HCT116 (cell line): Measurements from ENCODE around the gene CYP4F2. TPM values are rescaled to one million over a fixed set of nuclear protein-coding genes. Genes with fewer than 3 reads are reported as not detected.
"Not testable (repeated sequence)": the region's sequence is repeated elsewhere in the genome, so short reads cannot be mapped to it uniquely, and the experiment has no call there.

Source experiments
- ATAC-seq: fragments of 200-7000 bp; cut with Tn5 transposase; 2 replicates; pipeline ENCODE4 v1.9.1; 2020; ENCODE audit warnings: mild to moderate bottlenecking, moderate library complexity
- BruUV-seq: library from RNA; stranded (reverse); fragments of 400-500 nt; replicated peaks from 2 replicates; lab custom pipeline; 2021; lab: Mats Ljungman, UMichigan
- CTCF ChIA-PET: fragments of 300-600 bp; sonication (Branson Sonifier 250); formaldehyde crosslinking; loops from one replicate; lab custom pipeline; 2021; ENCODE audit warnings: antibody characterized with exemption; lab: Charles Lee
- POLR2A ChIA-PET: fragments of 300-600, 350-600 bp; sonication (Branson Sonifier 250); formaldehyde crosslinking; loops from one replicate; lab custom pipeline; 2021; ENCODE audit warnings: antibody characterized with exemption; lab: Charles Lee
- RAD21 ChIA-PET, 2 experiments: fragments of 300-600 bp; sonication (Branson Sonifier 250); formaldehyde crosslinking; loops; one replicate each; lab custom pipeline; 2023; ENCODE audit warnings: low total read pairs in 2 of 2; ENCODE audit not compliant: uncharacterized antibody in 2 of 2, unreplicated experiment in 2 of 2, low non-redundant PET in 1 of 2; lab: Charles Lee
- DNase-seq: peaks from one replicate; pipeline ENCODE4 v3.0.0-alpha.2; 2010; ENCODE audit warnings: low read depth, low spot score
- H2AFZ ChIP-seq: fragments of 200-600 bp; shearing (Covaris generic), sonication (generic); 2 replicates; pipeline ENCODE4 v1.6.1; 2017; ENCODE audit warnings: low read depth, mixed run types, mixed read lengths, antibody characterized with exemption, low read length; ENCODE audit not compliant: poor library complexity, severe bottlenecking
- H3K27ac ChIP-seq: 2 replicates; pipeline ENCODE4 v1.5.1; 2012; ENCODE audit warnings: low read depth, low read length
- H3K27me3 ChIP-seq: fragments of 200-600 bp; sonication (generic); 2 replicates; pipeline ENCODE4 v1.6.1; 2016; ENCODE audit warnings: mixed run types, low read length, mixed read lengths; ENCODE audit not compliant: insufficient read depth
- H3K36me3 ChIP-seq, 2 experiments: fragments of 200-500 bp in 1 of 2; fragments of 200-600 bp in 1 of 2; sonication (Bioruptor generic) in 1 of 2; sonication (generic) in 1 of 2; 2 replicates each; pipeline versions ENCODE4 v1.5.1 to v1.6.1; 2014 to 2016; ENCODE audit warnings: low read length in 2 of 2, inconsistent platforms in 1 of 2, mixed read lengths in 1 of 2, mixed run types in 1 of 2; ENCODE audit not compliant: insufficient read depth in 2 of 2, control insufficient read depth in 1 of 2
- H3K4me1 ChIP-seq, 2 experiments: fragments of 200-600 bp in 1 of 2; sonication (generic) in 1 of 2; 2 replicates each; pipeline versions ENCODE4 v1.5.1 to v1.6.1; 2012 to 2017; ENCODE audit warnings: low read length in 2 of 2, inconsistent platforms in 1 of 2, mild to moderate bottlenecking in 1 of 2, mixed read lengths in 1 of 2, mixed run types in 1 of 2, moderate library complexity in 1 of 2; ENCODE audit not compliant: insufficient read depth in 2 of 2, control insufficient read depth in 1 of 2
- H3K4me2 ChIP-seq: fragments of 200-600 bp; sonication (generic); 2 replicates; pipeline ENCODE4 v1.6.1; 2017; ENCODE audit warnings: mixed run types, low read length, mixed read lengths
- H3K4me3 ChIP-seq, 2 experiments: fragments of 200-600 bp in 1 of 2; sonication (generic) in 1 of 2; replicated peaks in 1 of 2; 2 replicates each; pipeline ENCODE4 v1.5.1; 2011 to 2016; ENCODE audit warnings: low read length in 2 of 2, control low read depth in 1 of 2, low read depth in 1 of 2, mild to moderate bottlenecking in 1 of 2, mixed read lengths in 1 of 2, mixed run types in 1 of 2
- H3K79me2 ChIP-seq: fragments of 200-600 bp; sonication (generic); 2 replicates; pipeline ENCODE4 v1.6.1; 2017; ENCODE audit warnings: mild to moderate bottlenecking, mixed run types, low read length, moderate library complexity, mixed read lengths; ENCODE audit not compliant: insufficient read depth
- H3K9ac ChIP-seq: fragments of 200-600 bp; sonication (generic); 2 replicates; pipeline ENCODE4 v1.6.1; 2016; ENCODE audit warnings: low read length, mixed read lengths
- H3K9me2 ChIP-seq: fragments of 200-600 bp; sonication (generic), shearing (Covaris generic); 2 replicates; pipeline ENCODE4 v1.6.1; 2017; ENCODE audit warnings: mixed run types, mild to moderate bottlenecking, moderate library complexity; ENCODE audit not compliant: insufficient read depth
- H3K9me3 ChIP-seq, 2 experiments: fragments of 200-500 bp in 1 of 2; fragments of 200-600 bp in 1 of 2; sonication (Bioruptor generic) in 1 of 2; sonication (generic) in 1 of 2; 2 replicates each; pipeline ENCODE4 v1.6.1; 2014 to 2017; ENCODE audit warnings: low read length in 2 of 2, mixed read lengths in 2 of 2, inconsistent platforms in 1 of 2, low read depth in 1 of 2, mild to moderate bottlenecking in 1 of 2, mixed run types in 1 of 2, moderate library complexity in 1 of 2; ENCODE audit not compliant: control insufficient read depth in 1 of 2, insufficient read depth in 1 of 2
- H4K20me1 ChIP-seq: fragments of 200-600 bp; sonication (generic), shearing (Covaris generic); 2 replicates; pipeline ENCODE4 v1.6.1; 2017; ENCODE audit warnings: mixed run types, mild to moderate bottlenecking, moderate library complexity; ENCODE audit not compliant: insufficient read depth
- ATF3 ChIP-seq: IDR thresholded peaks from 2 replicates; pipeline ENCODE4 v1.6.1; 2012
- CBX3 ChIP-seq: IDR thresholded peaks from 2 replicates; pipeline ENCODE4 v1.6.1; 2012; ENCODE audit warnings: low read depth
- EGR1 ChIP-seq: IDR thresholded peaks from 2 replicates; pipeline ENCODE4 v1.6.1; 2012; ENCODE audit warnings: low read depth
- ELF1 ChIP-seq: IDR thresholded peaks from 2 replicates; pipeline ENCODE4 v1.6.1; 2012; ENCODE audit warnings: low read depth, borderline replicate concordance
- EZH2phosphoT487 ChIP-seq: fragments of 200-600 bp; IDR thresholded peaks from 2 replicates; pipeline ENCODE4 v1.6.1; 2018; ENCODE audit warnings: antibody characterized with exemption, borderline replicate concordance
- FOSL1 ChIP-seq: IDR thresholded peaks from 2 replicates; pipeline ENCODE4 v1.6.1; 2012; ENCODE audit warnings: low read depth
- JUND ChIP-seq: IDR thresholded peaks from 2 replicates; pipeline ENCODE4 v1.6.1; 2012
- POLR2A ChIP-seq: IDR thresholded peaks from 2 replicates; pipeline ENCODE4 v1.7.0; 2011; ENCODE audit warnings: borderline replicate concordance; ENCODE audit not compliant: insufficient read depth, insufficient read length; ENCODE audit errors: extremely low read depth
- POLR2AphosphoS5 ChIP-seq: IDR thresholded peaks from 2 replicates; pipeline ENCODE4 v1.6.1; 2011; ENCODE audit warnings: mild to moderate bottlenecking, low read depth, low read length, moderate library complexity
- RAD21 ChIP-seq: IDR thresholded peaks from 2 replicates; pipeline ENCODE4 v1.6.1; 2012; ENCODE audit warnings: low read depth, mild to moderate bottlenecking
- SIN3A ChIP-seq: IDR thresholded peaks from 2 replicates; pipeline ENCODE4 v1.6.1; 2012; ENCODE audit warnings: low read depth
- SRF ChIP-seq: IDR thresholded peaks from 2 replicates; pipeline ENCODE4 v1.6.1; 2012; ENCODE audit warnings: low read depth
- TCF7L2 ChIP-seq: IDR thresholded peaks from 2 replicates; pipeline ENCODE4 v1.7.0; 2011; ENCODE audit warnings: borderline replicate concordance, inconsistent platforms; ENCODE audit not compliant: insufficient read depth, insufficient read length; ENCODE audit errors: extremely low read depth
- ZBTB33 ChIP-seq: IDR thresholded peaks from 2 replicates; pipeline ENCODE4 v1.6.1; 2011; ENCODE audit warnings: mild to moderate bottlenecking, low read length, moderate library complexity; ENCODE audit not compliant: insufficient replicate concordance; ENCODE audit errors: extremely low read depth
- ZNF274 ChIP-seq: fragments of 200-500 bp; sonication (Bioruptor generic); IDR thresholded peaks from 2 replicates; pipeline ENCODE4 v1.6.1; 2014; ENCODE audit warnings: mild to moderate bottlenecking, low read depth, low read length, inconsistent platforms
- intact Hi-C: fragments of 100-400 bp; cut with micrococcal nuclease; formaldehyde crosslinking; loops from 2 replicates; pipeline ENCODE4 v1.10.0; 2022
- total RNA-seq: library from RNA; stranded (reverse); gene quantifications from one replicate; pipeline ENCODE4 v1.2.1, GENCODE V29; 2021; ENCODE audit not compliant: unreplicated experiment

Gene CYP4F2
- total RNA-seq, 1 experiment from 2014 or later, result 1.1 TPM

- Histone ChIP-seq H3K4me3 (no peak overlapping the region), H4K20me1 (no peaks in the 10 kb centered on the region)
- TF ChIP-seq SIN3A (no peak), EGR1 (no peak), SRF (no peak)
- TF ChIP-seq, all 23 proteins: peak for 0
- ChIA-PET POLR2A (no interaction called here), CTCF (no interaction called here), RAD21 (no interaction called here)
- Histone ChIP-seq H3K9me2 (no peaks in the 10 kb centered on the region), H3K36me3 (no peaks in the 10 kb centered on the region), H3K27me3 (no peaks in the 10 kb centered on the region), H3K79me2 (no peaks in the 10 kb centered on the region), H3K4me1 (no peaks in the 10 kb centered on the region), H3K9ac (no peak overlapping the region), H2AFZ (no peak overlapping the region), H3K27ac (no peak overlapping the region), H3K4me2 (no peak overlapping the region), H3K9me3 (no peaks in the 10 kb centered on the region)
- no TSS peak for BruUV-seq
- DNase-seq (no peak), ATAC-seq (no peak)
- intact Hi-C loops, result no loop called here
Observed at GRCh38 chr19:15892012-15892411, 5.9 kb downstream of the CYP4F2 start.

GRCh38 chr19:15891434-15891833 lies 6.4 kb downstream of the CYP4F2 start:
- H3K9me3 ChIP-seq, result no peaks in the 10 kb centered on the region
- TF ChIP-seq FOSL1, result no peak
- no peak for TF ChIP-seq SIN3A
- no peak for TF ChIP-seq EZH2phosphoT487
- TF ChIP-seq TCF7L2, result no peak
- TF ChIP-seq EGR1, result no peak
- TF ChIP-seq JUND, result no peak
- TF ChIP-seq POLR2AphosphoS5, result no peak
- no peak for TF ChIP-seq ZBTB33
- no peak for TF ChIP-seq CBX3
- no peak for TF ChIP-seq ATF3
- TF ChIP-seq POLR2A, result no peak
- TF ChIP-seq ZNF274, result no peak
- no peak for TF ChIP-seq ELF1
- TF ChIP-seq RAD21, result no peak
- ChIA-PET POLR2A (no interaction called here), CTCF (no interaction called here), RAD21 (no interaction called here)
- no peaks in the 10 kb centered on the region for H3K9me2 ChIP-seq
- H3K4me3 ChIP-seq, result no peak overlapping the region
- no peaks in the 10 kb centered on the region for H3K4me1 ChIP-seq
- intact Hi-C loops, result no loop called here
- no TSS peak for BruUV-seq
- H3K27ac ChIP-seq, result no peak overlapping the region
- H3K36me3 ChIP-seq, result no peaks in the 10 kb centered on the region
- H3K4me2 ChIP-seq, result no peak overlapping the region
- no peak for ATAC-seq
- no peaks in the 10 kb centered on the region for H3K79me2 ChIP-seq
- no peak overlapping the region for H2AFZ ChIP-seq
- no peak for DNase-seq
- H3K9ac ChIP-seq, result no peak overlapping the region
- H3K27me3 ChIP-seq, result no peaks in the 10 kb centered on the region
- no peaks in the 10 kb centered on the region for H4K20me1 ChIP-seq

- H3K4me2 ChIP-seq, H3K79me2 ChIP-seq, ATAC-seq, DNase-seq, intact Hi-C loops, POLR2A ChIA-PET, H3K27me3 ChIP-seq, BruUV-seq, H3K36me3 ChIP-seq, H3K9me2 ChIP-seq, RAD21 ChIA-PET, H3K4me1 ChIP-seq, H3K27ac ChIP-seq, CTCF ChIA-PET, H3K9ac ChIP-seq, H2AFZ ChIP-seq, H3K9me3 ChIP-seq, H4K20me1 ChIP-seq, H3K4me3 ChIP-seq: not testable (repeated sequence)
Observed at GRCh38 chr19:15889339-15889738, 8.5 kb downstream of the CYP4F2 start.
